Hepatocyte (in vitro differentiated cells): ENCODE results near the gene BET1L.

Experiments
- CTCF ChIP-seq: fragments of 200-600 bp; sonication (generic); IDR thresholded peaks from 2 replicates; pipeline ENCODE4 v1.5.1; 2016; ENCODE audit warnings: antibody characterized with exemption, mild to moderate bottlenecking; ENCODE audit not compliant: poor library complexity
- EZH2 ChIP-seq: fragments of 200-600 bp; sonication (generic); IDR thresholded peaks from 2 replicates; pipeline ENCODE4 v1.6.1; 2016; ENCODE audit warnings: antibody characterized with exemption, mild to moderate bottlenecking, borderline replicate concordance
- EZH2phosphoT487 ChIP-seq: fragments of 200-600 bp; sonication (generic); IDR thresholded peaks from one replicate; pipeline ENCODE4 v1.6.1; 2018; ENCODE audit warnings: antibody characterized with exemption, mild to moderate bottlenecking, low read depth, moderate library complexity; ENCODE audit not compliant: unreplicated experiment, severe bottlenecking

GRCh38 chr11:215581-216037, 8.4 kb upstream of the BET1L start:
- TF ChIP-seq CTCF (no peak), EZH2phosphoT487 (no peak), EZH2 (no peak)
